Endodermal cell (in vitro differentiated cells): ENCODE measurements around the gene ZNF324. TPM values are rescaled to one million over a fixed set of nuclear protein-coding genes. Genes with fewer than 3 reads are reported as not detected.

Experiments used
- DNase-seq: peaks from one replicate; pipeline ENCODE4 v3.0.0-alpha.2; 2017
- H3K27ac ChIP-seq: 2 replicates; pipeline ENCODE4 v1.5.1; 2013; ENCODE audit warnings: mild to moderate bottlenecking, low read depth, low read length, moderate library complexity
- H3K27me3 ChIP-seq: 2 replicates; pipeline ENCODE4 v1.6.1; 2013; ENCODE audit warnings: mild to moderate bottlenecking, low read length, moderate library complexity; ENCODE audit not compliant: insufficient read depth, control insufficient read depth, poor library complexity, severe bottlenecking
- H3K36me3 ChIP-seq: 2 replicates; pipeline ENCODE4 v1.7.0; 2013; ENCODE audit warnings: mild to moderate bottlenecking, low read length, moderate library complexity; ENCODE audit not compliant: control insufficient read depth, insufficient read depth
- H3K4me1 ChIP-seq: one replicate; pipeline ENCODE4 v1.7.0; 2013; ENCODE audit warnings: low read length; ENCODE audit not compliant: control insufficient read depth, insufficient read depth
- H3K4me3 ChIP-seq: 2 replicates; pipeline ENCODE4 v1.5.1; 2013; ENCODE audit warnings: mild to moderate bottlenecking, low read length, moderate library complexity
- H3K9ac ChIP-seq: 2 replicates; pipeline ENCODE4 v1.6.1; 2013; ENCODE audit warnings: mild to moderate bottlenecking, low read length, moderate library complexity; ENCODE audit not compliant: poor library complexity, severe bottlenecking; ENCODE audit errors: extremely low read depth
- H3K9me3 ChIP-seq: 2 replicates; pipeline ENCODE4 v1.6.1; 2013; ENCODE audit warnings: mild to moderate bottlenecking, low read length, moderate library complexity; ENCODE audit not compliant: control insufficient read depth
- H3K27ac Mint-ChIP-seq: 2 replicates; pipeline ENCODE4 v1.8.0; 2020; ENCODE audit warnings: mixed read lengths
- H3K27me3 Mint-ChIP-seq: 2 replicates; pipeline ENCODE4 v1.8.0; 2021; ENCODE audit warnings: mild to moderate bottlenecking, mixed read lengths; ENCODE audit not compliant: insufficient read depth
- H3K36me3 Mint-ChIP-seq: 2 replicates; pipeline ENCODE4 v1.8.0; 2020; ENCODE audit warnings: low read depth, mixed read lengths
- H3K4me1 Mint-ChIP-seq: 2 replicates; pipeline ENCODE4 v1.8.0; 2020; ENCODE audit warnings: mixed read lengths
- H3K4me3 Mint-ChIP-seq: 2 replicates; pipeline ENCODE4 v1.8.0; 2020; ENCODE audit warnings: mild to moderate bottlenecking, moderate library complexity, mixed read lengths
- H3K9me3 Mint-ChIP-seq: 2 replicates; pipeline ENCODE4 v1.8.0; 2020; ENCODE audit warnings: mild to moderate bottlenecking, mixed read lengths
- WGBS, 2 experiments: methylation state at CpG; one replicate each; pipeline versions ENCODE4 v1.1.5 to v1.1.7; 2013; ENCODE audit warnings: missing lambda C conversion rate in 2 of 2, mixed read lengths in 1 of 2; ENCODE audit not compliant: insufficient coverage in 1 of 2, insufficient read length in 1 of 2; 5-methylcytosine and 5-hydroxymethylcytosine counted together
- total RNA-seq, 2 donors: library from RNA; stranded (reverse); fragmentation: NEBNext Ultra II Directional in 1 of 2; extraction: Animal tissue kit (Norgen Biotek cat#: 25700) in 1 of 2; gene quantifications; 2 replicates in 1 of 2; 3 replicates in 1 of 2; pipeline ENCODE4 v1.2.1, GENCODE V29; 2021
- TF ChIP-seq, protein P1 (sequence below): fragments of 200-600 bp; sonication (generic); conservative IDR thresholded peaks from 2 replicates; pipeline ENCODE4 v1.5.0; 2021; ENCODE audit warnings: antibody characterized with exemption, mild to moderate bottlenecking

Gene ZNF324
- total RNA-seq, 2 donors from 2014 or later: 7.0 to 8.7 TPM

DNA sequence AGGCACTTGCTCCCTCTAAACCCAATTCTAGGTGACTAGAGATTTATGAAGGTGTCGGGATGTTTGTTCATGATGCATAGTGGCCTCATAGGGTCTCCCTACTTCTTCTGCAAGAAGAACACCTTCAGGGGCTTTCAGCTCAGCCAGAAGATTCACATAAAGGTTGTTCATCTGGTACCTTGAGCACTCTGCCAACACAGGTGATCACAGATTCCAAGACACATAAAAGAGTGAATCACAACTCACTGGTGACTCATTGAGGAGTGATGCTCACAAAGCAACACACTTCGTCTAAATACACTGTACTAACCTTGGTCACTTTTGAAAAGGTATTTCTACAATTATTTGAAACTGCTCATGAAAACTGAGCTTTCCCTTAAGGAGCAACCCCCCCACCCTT, 6.8 kb upstream of the ZNF324 start:
- no peak overlapping the region for H3K4me3 Mint-ChIP-seq
- Histone ChIP-seq H3K27ac (no peak overlapping the region), H3K9ac (no peak overlapping the region), H3K27me3 (no peaks in the 10 kb centered on the region), H3K9me3 (no peaks in the 10 kb centered on the region), H3K36me3 (peaks cover 4% of the 10 kb centered on the region), H3K4me1 (no peaks in the 10 kb centered on the region), H3K4me3 (no peak overlapping the region)
- WGBS, 2 experiments: 89% methylated on average over 2 of the region's 2 CpGs; no CpG with 5 or more reads in 1 of the 2 experiments
- peaks cover 13% of the 10 kb centered on the region for H3K27me3 Mint-ChIP-seq
- H3K27ac Mint-ChIP-seq: no peak overlapping the region
- H3K4me1 Mint-ChIP-seq: no peaks in the 10 kb centered on the region
- TF ChIP-seq, protein P1, sequence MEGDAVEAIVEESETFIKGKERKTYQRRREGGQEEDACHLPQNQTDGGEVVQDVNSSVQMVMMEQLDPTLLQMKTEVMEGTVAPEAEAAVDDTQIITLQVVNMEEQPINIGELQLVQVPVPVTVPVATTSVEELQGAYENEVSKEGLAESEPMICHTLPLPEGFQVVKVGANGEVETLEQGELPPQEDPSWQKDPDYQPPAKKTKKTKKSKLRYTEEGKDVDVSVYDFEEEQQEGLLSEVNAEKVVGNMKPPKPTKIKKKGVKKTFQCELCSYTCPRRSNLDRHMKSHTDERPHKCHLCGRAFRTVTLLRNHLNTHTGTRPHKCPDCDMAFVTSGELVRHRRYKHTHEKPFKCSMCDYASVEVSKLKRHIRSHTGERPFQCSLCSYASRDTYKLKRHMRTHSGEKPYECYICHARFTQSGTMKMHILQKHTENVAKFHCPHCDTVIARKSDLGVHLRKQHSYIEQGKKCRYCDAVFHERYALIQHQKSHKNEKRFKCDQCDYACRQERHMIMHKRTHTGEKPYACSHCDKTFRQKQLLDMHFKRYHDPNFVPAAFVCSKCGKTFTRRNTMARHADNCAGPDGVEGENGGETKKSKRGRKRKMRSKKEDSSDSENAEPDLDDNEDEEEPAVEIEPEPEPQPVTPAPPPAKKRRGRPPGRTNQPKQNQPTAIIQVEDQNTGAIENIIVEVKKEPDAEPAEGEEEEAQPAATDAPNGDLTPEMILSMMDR: no peak
- peaks cover 8% of the 10 kb centered on the region for H3K36me3 Mint-ChIP-seq
- no peaks in the 10 kb centered on the region for H3K9me3 Mint-ChIP-seq
- DNase-seq: no peak

DNA sequence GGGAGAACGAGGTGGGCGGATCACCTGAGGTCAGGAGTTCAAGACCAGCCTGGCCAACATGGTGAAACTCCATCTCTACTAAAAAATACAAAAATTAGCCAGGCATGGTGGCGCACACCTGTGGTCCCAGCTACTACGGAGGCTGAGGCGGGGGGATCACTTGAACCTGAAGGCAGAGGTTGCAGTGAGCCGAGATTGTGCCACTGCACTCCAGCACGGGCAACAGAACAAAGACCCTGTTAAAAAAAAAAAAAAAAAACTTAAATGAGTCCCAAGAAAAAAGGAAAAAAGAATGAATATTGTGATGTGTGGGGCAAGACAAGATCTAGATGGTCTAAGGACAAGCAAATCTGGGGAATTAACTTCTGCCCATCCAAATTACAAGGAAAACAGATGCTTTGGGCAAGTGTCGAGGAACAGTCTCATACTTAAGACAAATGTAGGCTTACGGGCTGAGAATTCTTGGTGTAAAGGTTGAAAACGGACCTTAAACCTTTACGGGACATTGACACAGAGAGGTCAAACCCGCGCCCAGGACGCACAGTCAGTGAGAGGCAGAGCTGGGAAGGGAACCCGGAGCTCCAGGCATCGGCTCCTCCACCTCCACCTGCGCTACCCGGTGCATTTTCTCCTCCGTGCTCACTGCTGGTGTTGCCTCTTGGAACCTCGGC, 656 bp upstream of the ZNF324 start:
- Histone ChIP-seq H3K36me3 (peaks cover 4% of the 10 kb centered on the region), H3K4me3 (peak overlapping the region; percentile 77), H3K9ac (peak overlapping the region; percentile 51), H3K4me1 (no peaks in the 10 kb centered on the region), H3K27me3 (peaks cover 9% of the 10 kb centered on the region), H3K9me3 (no peaks in the 10 kb centered on the region), H3K27ac (no peak overlapping the region)
- H3K9me3 Mint-ChIP-seq: no peaks in the 10 kb centered on the region
- TF ChIP-seq, protein P1: no peak
- H3K36me3 Mint-ChIP-seq: peaks cover 8% of the 10 kb centered on the region
- peak overlapping the region; percentile 13 for H3K27ac Mint-ChIP-seq
- DNase-seq: no peak
- H3K27me3 Mint-ChIP-seq: peaks cover 26% of the 10 kb centered on the region
- WGBS, 2 experiments: 45 to 46% methylated on average over 10 to 20 of the region's 20 CpGs
- peaks cover 11% of the 10 kb centered on the region for H3K4me1 Mint-ChIP-seq
- peak overlapping the region; percentile 67 for H3K4me3 Mint-ChIP-seq

DNA sequence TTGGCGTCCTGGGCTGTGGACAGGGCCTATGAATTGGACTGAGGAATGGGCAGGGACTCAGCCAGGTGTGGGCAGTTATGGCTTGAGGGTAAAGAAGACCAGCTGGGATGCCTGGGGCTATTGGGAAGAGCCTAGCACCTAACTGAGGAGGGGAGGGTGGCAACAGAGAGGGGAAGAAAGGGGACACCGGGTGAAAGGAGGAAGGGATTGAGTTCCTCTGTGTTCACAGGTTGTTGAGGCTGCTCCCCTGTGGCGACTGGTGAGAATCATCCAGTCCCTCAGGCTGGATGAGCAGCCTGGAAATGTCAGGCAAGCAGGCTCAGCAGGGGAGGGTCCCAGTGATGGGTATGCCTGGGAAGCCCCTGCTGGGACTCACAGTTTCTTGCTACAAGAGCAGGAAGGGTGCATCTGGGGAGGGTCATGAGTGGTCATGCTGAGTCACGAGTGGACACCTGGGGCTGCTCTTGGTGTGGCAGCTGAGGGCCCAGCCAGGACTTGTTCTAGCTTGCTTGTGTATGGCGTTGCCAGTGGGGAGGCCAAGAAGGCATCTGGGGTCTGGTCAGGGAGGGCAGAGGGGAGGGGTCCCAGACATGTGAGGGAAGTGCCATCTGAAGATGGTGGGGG, 1.4 kb downstream of the ZNF324 start:
- WGBS, 2 experiments: 67 to 72% methylated on average over 4 to 5 of the region's 5 CpGs
- H3K27ac Mint-ChIP-seq: peak overlapping the region; percentile 58

More for the DNA sequence above, 1.4 kb downstream of the ZNF324 start:
- H3K27ac ChIP-seq: no peak overlapping the region
- H3K4me1 Mint-ChIP-seq: peaks cover 11% of the 10 kb centered on the region
- peaks cover 9% of the 10 kb centered on the region for H3K27me3 ChIP-seq
- H3K36me3 ChIP-seq: peaks cover 16% of the 10 kb centered on the region
- TF ChIP-seq, protein P1: no peak
- peak overlapping the region; percentile 77 for H3K4me3 ChIP-seq
- peaks cover 16% of the 10 kb centered on the region for H3K27me3 Mint-ChIP-seq
- H3K4me3 Mint-ChIP-seq: peak overlapping the region; percentile 67
- DNase-seq: no peak
- no peak overlapping the region for H3K9ac ChIP-seq
- no peaks in the 10 kb centered on the region for H3K4me1 ChIP-seq
- peaks cover 19% of the 10 kb centered on the region for H3K36me3 Mint-ChIP-seq
- H3K9me3 Mint-ChIP-seq: no peaks in the 10 kb centered on the region
- no peaks in the 10 kb centered on the region for H3K9me3 ChIP-seq
